Stimulated activated memory B cell treated with anti-CD40 and anti-IgM and Interleukin-4, amounts not matched to agents 10 μg/mL and 1 μg/mL and 100 μg/mL, for 72 hours (primary cell): Measurements from ENCODE around the gene KCNJ6.
A peak's percentile ranks its signal among the peaks of the same experiment; 100 is the strongest.
"Not testable (repeated sequence)": the region's sequence is repeated elsewhere in the genome, so short reads cannot be mapped to it uniquely, and the experiment has no call there.

Experiments used
- ATAC-seq: fragments of 150-1000 bp; cut with Tn5 transposase; 2 replicates; pipeline ENCODE4 v1.10.0; 2021
- H3K27ac Mint-ChIP-seq: one replicate; pipeline ENCODE4 v1.8.0; 2022; ENCODE audit warnings: mild to moderate bottlenecking, mixed read lengths
- H3K27me3 Mint-ChIP-seq: one replicate; pipeline ENCODE4 v1.8.0; 2022; ENCODE audit warnings: mixed read lengths
- H3K36me3 Mint-ChIP-seq: one replicate; pipeline ENCODE4 v1.8.0; 2022; ENCODE audit warnings: mixed read lengths
- H3K4me1 Mint-ChIP-seq: one replicate; pipeline ENCODE4 v1.8.0; 2022; ENCODE audit warnings: mixed read lengths
- H3K4me3 Mint-ChIP-seq: one replicate; pipeline ENCODE4 v1.8.0; 2022; ENCODE audit warnings: mild to moderate bottlenecking, moderate library complexity, mixed read lengths
- H3K9me3 Mint-ChIP-seq: one replicate; pipeline ENCODE4 v1.8.0; 2022; ENCODE audit warnings: mixed read lengths

The KCNJ6 gene

DNA sequence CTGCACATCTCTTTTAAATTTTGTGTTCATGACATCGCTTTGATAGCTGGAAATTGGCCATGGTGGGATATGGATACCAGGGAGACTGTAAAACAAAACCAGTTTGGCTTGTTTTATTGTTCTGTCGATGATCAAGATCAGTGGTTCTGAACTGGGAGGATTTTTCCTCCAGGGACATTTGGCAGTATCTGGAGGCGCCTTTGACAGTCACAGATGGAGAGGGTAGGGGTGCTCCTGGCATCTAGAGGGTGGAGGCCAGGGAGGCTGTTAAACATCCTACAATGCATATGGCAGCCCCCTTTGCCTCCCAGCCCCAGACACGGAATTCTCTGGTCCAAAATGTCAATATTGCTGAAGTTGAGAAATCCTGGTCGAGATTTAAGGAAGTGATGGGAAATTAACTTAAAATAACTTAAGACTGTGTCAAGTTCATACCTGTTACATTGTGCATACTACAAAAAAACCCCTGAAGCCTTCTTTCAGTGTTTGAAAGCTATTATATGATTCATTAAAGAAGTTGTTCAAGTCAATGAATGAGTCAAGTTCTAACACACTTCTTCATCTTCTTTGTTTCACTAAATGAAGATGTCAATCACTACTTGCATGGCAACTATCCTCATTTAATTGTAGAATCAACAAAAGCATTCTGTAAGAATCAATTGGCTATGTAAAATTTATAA is 150.9 kb downstream of the KCNJ6 start:
- Mint-ChIP-seq H3K4me1 (no peaks in the 10 kb centered on the region), H3K27me3 (no peaks in the 10 kb centered on the region), H3K36me3 (no peaks in the 10 kb centered on the region), H3K9me3 (peaks cover 2% of the 10 kb centered on the region), H3K27ac (no peak overlapping the region), H3K4me3 (no peak overlapping the region)
- no peak for ATAC-seq

- H3K27me3 Mint-ChIP-seq: no peaks in the 10 kb centered on the region
- no peaks in the 10 kb centered on the region for H3K4me1 Mint-ChIP-seq
- ATAC-seq: no peak
- no peaks in the 10 kb centered on the region for H3K36me3 Mint-ChIP-seq
- no peak overlapping the region for H3K4me3 Mint-ChIP-seq
- H3K9me3 Mint-ChIP-seq: peaks cover 2% of the 10 kb centered on the region
- no peak overlapping the region for H3K27ac Mint-ChIP-seq
Observed at GRCh38 chr21:37764691-37765090, 151.6 kb downstream of the KCNJ6 start.

DNA sequence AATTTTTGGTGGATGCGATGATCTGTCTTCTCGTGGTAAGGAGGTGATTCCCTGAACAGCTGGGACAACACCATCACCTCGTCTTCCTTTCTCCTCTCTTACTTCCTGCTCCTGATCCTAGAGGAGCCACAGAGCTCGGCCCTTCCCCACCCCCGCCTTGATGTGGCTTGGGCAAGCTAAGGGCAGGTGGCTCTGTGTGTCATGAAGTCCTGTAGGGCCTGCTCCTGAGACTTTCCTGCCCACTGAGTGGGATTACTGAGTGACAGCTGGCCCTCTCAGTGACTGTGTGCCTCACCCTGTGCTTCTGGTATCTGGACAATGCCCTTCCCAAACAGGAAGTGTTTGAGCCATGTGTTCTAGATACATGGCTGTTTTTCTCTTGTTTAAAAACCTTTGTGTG is 153.0 kb downstream of the KCNJ6 start:
- no peaks in the 10 kb centered on the region for H3K36me3 Mint-ChIP-seq
- H3K27ac Mint-ChIP-seq: no peak overlapping the region
- no peaks in the 10 kb centered on the region for H3K27me3 Mint-ChIP-seq
- H3K9me3 Mint-ChIP-seq: peaks cover 2% of the 10 kb centered on the region
- no peak overlapping the region for H3K4me3 Mint-ChIP-seq
- H3K4me1 Mint-ChIP-seq: no peaks in the 10 kb centered on the region
- ATAC-seq: no peak

DNA sequence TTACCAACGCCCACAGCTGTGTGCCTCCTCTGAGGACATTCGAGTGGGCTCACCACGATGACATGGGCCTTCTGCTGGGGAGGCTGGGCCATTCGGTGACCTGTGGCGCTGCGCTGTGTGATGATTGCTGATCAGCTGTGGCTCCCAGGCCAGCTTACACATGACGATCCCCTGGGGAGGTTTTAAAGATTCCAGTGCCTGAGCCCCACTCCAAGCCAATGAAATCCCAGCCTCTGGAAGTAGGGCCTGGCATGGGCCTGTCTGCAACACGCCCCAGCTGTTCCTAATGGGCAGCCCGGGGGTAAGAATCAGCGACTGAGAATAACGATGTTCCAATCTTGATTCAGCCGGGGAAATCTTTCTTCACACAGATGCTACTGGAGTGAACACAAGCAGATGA is 153.7 kb downstream of the KCNJ6 start:
- Mint-ChIP-seq H3K4me3 (no peak overlapping the region), H3K27me3 (no peaks in the 10 kb centered on the region), H3K4me1 (no peaks in the 10 kb centered on the region), H3K36me3 (no peaks in the 10 kb centered on the region), H3K9me3 (peaks cover 2% of the 10 kb centered on the region), H3K27ac (no peak overlapping the region)
- no peak for ATAC-seq

DNA sequence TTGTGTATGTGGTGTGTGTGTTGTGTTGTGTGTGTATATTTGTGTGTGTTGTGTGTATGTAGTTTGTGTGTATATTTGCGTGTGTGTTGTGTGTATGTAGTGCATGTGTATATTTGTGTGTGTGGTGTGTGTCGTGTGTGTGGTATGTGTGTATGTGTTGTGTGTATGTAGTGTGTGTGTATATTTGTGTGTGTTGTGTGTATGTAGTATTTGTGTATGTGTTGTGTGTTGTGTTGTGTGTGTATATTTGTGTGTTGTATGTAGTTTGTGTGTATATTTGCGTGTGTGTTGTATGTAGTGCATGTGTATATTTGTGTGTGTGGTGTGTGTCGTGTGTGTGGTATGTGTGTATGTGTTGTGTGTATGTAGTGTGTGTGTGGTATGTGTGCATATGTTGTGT is 154.9 kb downstream of the KCNJ6 start:
- not testable (repeated sequence) for ATAC-seq, H3K9me3 Mint-ChIP-seq, H3K27me3 Mint-ChIP-seq, H3K27ac Mint-ChIP-seq, H3K4me3 Mint-ChIP-seq, H3K36me3 Mint-ChIP-seq, H3K4me1 Mint-ChIP-seq

- no peaks in the 10 kb centered on the region for H3K27me3 Mint-ChIP-seq
- H3K4me3 Mint-ChIP-seq: no peak overlapping the region
- H3K4me1 Mint-ChIP-seq: no peaks in the 10 kb centered on the region
Observed at GRCh38 chr21:37759777-37760176, 156.5 kb downstream of the KCNJ6 start.

GRCh38 chr21:37758982-37759381 is 157.3 kb downstream of the KCNJ6 start:
- Mint-ChIP-seq H3K4me1 (no peaks in the 10 kb centered on the region), H3K9me3 (peaks cover under 1% of the 10 kb centered on the region), H3K27me3 (no peaks in the 10 kb centered on the region), H3K36me3 (no peaks in the 10 kb centered on the region), H3K4me3 (no peak overlapping the region), H3K27ac (no peak overlapping the region)
- peak; percentile 40 for ATAC-seq

More at GRCh38 chr21:37759777-37760176, 156.5 kb downstream of the KCNJ6 start:
- Mint-ChIP-seq H3K36me3 (no peaks in the 10 kb centered on the region), H3K9me3 (peaks cover 2% of the 10 kb centered on the region), H3K27ac (no peak overlapping the region)
- no peak for ATAC-seq

- no peaks in the 10 kb centered on the region for H3K9me3 Mint-ChIP-seq
- no peak for ATAC-seq
- no peaks in the 10 kb centered on the region for H3K4me1 Mint-ChIP-seq
- no peak overlapping the region for H3K27ac Mint-ChIP-seq
- no peak overlapping the region for H3K4me3 Mint-ChIP-seq
- no peaks in the 10 kb centered on the region for H3K36me3 Mint-ChIP-seq
- no peaks in the 10 kb centered on the region for H3K27me3 Mint-ChIP-seq
Observed at GRCh38 chr21:37757606-37758376, 158.5 kb downstream of the KCNJ6 start.

GRCh38 chr21:37753122-37753599 is 163.1 kb downstream of the KCNJ6 start:
- Mint-ChIP-seq H3K27ac (no peak overlapping the region), H3K4me3 (no peak overlapping the region), H3K4me1 (no peaks in the 10 kb centered on the region), H3K27me3 (peaks cover 8% of the 10 kb centered on the region), H3K36me3 (no peaks in the 10 kb centered on the region), H3K9me3 (no peaks in the 10 kb centered on the region)
- ATAC-seq: no peak

- no peak for ATAC-seq
- Mint-ChIP-seq H3K4me1 (no peaks in the 10 kb centered on the region), H3K4me3 (no peak overlapping the region), H3K36me3 (no peaks in the 10 kb centered on the region), H3K27ac (no peak overlapping the region), H3K27me3 (peaks cover 21% of the 10 kb centered on the region), H3K9me3 (peaks cover 2% of the 10 kb centered on the region)
Observed at GRCh38 chr21:37751268-37751975, 164.8 kb downstream of the KCNJ6 start.

- peaks cover 21% of the 10 kb centered on the region for H3K27me3 Mint-ChIP-seq
- no peak overlapping the region for H3K4me3 Mint-ChIP-seq
- H3K36me3 Mint-ChIP-seq: no peaks in the 10 kb centered on the region
- no peaks in the 10 kb centered on the region for H3K4me1 Mint-ChIP-seq
- no peak for ATAC-seq
- H3K27ac Mint-ChIP-seq: no peak overlapping the region
- peaks cover 2% of the 10 kb centered on the region for H3K9me3 Mint-ChIP-seq
Observed at GRCh38 chr21:37749132-37749531, 167.1 kb downstream of the KCNJ6 start.

DNA sequence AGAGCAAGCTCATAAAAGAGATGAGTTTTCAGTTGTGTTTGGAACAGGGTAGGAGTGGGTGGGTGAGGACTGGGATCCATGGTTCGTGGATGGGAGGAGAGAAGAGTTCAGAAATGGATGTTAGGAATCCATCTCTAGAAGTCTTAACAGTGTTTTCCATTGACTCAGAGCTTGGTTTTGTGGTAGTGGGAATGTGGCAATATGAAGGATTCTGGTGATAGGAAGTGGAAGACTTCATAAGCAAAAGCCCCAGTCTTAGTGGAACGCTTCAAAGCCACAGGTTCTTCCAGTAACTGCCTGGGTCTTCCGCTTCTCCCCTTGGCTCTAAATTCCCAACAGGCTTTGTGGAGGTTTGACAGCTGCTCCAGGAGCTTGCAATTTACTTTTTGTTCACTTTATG is 167.9 kb downstream of the KCNJ6 start:
- no peaks in the 10 kb centered on the region for H3K4me1 Mint-ChIP-seq
- peaks cover 21% of the 10 kb centered on the region for H3K27me3 Mint-ChIP-seq
- no peak overlapping the region for H3K27ac Mint-ChIP-seq
- peaks cover 2% of the 10 kb centered on the region for H3K9me3 Mint-ChIP-seq
- no peaks in the 10 kb centered on the region for H3K36me3 Mint-ChIP-seq
- no peak overlapping the region for H3K4me3 Mint-ChIP-seq
- no peak for ATAC-seq

GRCh38 chr21:37746849-37747248 is 169.4 kb downstream of the KCNJ6 start:
- no peak for ATAC-seq
- Mint-ChIP-seq H3K27ac (no peak overlapping the region), H3K4me3 (no peak overlapping the region)

GRCh38 chr21:37744551-37744950 is 171.7 kb downstream of the KCNJ6 start:
- Mint-ChIP-seq H3K27me3 (peaks cover 31% of the 10 kb centered on the region), H3K4me1 (no peaks in the 10 kb centered on the region), H3K4me3 (no peak overlapping the region), H3K36me3 (no peaks in the 10 kb centered on the region), H3K9me3 (peaks cover 2% of the 10 kb centered on the region), H3K27ac (no peak overlapping the region)
- ATAC-seq: no peak

More at GRCh38 chr21:37746849-37747248, 169.4 kb downstream of the KCNJ6 start:
- peaks cover 2% of the 10 kb centered on the region for H3K9me3 Mint-ChIP-seq
- peaks cover 22% of the 10 kb centered on the region for H3K27me3 Mint-ChIP-seq
- no peaks in the 10 kb centered on the region for H3K36me3 Mint-ChIP-seq
- no peaks in the 10 kb centered on the region for H3K4me1 Mint-ChIP-seq

DNA sequence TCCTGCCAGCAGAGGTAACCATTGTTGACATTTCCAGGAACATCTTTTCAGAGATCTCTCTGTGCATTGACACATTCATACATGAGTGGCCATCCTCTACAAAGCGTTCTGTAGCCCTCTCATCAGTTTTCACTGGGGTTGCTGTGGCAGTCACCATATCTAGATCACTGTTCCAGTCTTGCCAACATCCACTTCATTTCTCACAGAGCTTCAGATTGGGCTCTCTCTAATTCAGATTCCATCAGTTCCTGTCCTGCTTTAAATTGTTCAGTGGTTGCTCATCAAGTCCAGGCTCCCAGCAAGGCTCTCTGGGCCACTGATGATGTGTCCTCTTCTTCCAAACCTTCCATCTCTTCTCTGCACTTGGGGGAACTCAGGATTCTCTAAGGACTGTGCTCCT is 173.7 kb downstream of the KCNJ6 start:
- no peak overlapping the region for H3K27ac Mint-ChIP-seq
- ATAC-seq: no peak
- H3K36me3 Mint-ChIP-seq: no peaks in the 10 kb centered on the region
- peaks cover 20% of the 10 kb centered on the region for H3K27me3 Mint-ChIP-seq
- no peaks in the 10 kb centered on the region for H3K4me1 Mint-ChIP-seq
- no peak overlapping the region for H3K4me3 Mint-ChIP-seq
- H3K9me3 Mint-ChIP-seq: peaks cover 2% of the 10 kb centered on the region
